Measurements from ENCODE around the gene SF3A2.

GRCh38 chr19:2245273-2245672, 8.6 kb downstream of the SF3A2 start:
- TF ChIP-seq, protein P1, sequence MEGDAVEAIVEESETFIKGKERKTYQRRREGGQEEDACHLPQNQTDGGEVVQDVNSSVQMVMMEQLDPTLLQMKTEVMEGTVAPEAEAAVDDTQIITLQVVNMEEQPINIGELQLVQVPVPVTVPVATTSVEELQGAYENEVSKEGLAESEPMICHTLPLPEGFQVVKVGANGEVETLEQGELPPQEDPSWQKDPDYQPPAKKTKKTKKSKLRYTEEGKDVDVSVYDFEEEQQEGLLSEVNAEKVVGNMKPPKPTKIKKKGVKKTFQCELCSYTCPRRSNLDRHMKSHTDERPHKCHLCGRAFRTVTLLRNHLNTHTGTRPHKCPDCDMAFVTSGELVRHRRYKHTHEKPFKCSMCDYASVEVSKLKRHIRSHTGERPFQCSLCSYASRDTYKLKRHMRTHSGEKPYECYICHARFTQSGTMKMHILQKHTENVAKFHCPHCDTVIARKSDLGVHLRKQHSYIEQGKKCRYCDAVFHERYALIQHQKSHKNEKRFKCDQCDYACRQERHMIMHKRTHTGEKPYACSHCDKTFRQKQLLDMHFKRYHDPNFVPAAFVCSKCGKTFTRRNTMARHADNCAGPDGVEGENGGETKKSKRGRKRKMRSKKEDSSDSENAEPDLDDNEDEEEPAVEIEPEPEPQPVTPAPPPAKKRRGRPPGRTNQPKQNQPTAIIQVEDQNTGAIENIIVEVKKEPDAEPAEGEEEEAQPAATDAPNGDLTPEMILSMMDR (IDR thresholded peaks at IDR 0.05) = no peak
- TF ChIP-seq EZH2phosphoT487 (IDR thresholded peaks at IDR 0.05) (no peak), EZH2 (IDR thresholded peaks at IDR 0.05) (no peak)
